GM19452 (cell line): Measurements from ENCODE around the gene ANKS1A.
"Not testable (repeated sequence)": the region's sequence is repeated elsewhere in the genome, so short reads cannot be mapped to it uniquely, and the experiment has no call there.

Source experiments
- ATAC-seq: cut with Tn5 transposase; IDR thresholded peaks from one replicate; pipeline ENCODE4 v1.9.1; 2021; ENCODE audit not compliant: unreplicated experiment

Gene ANKS1A

GRCh38 chr6:35092362-35093117, 203.5 kb downstream of the ANKS1A start:
- ATAC-seq, result no peak

DNA sequence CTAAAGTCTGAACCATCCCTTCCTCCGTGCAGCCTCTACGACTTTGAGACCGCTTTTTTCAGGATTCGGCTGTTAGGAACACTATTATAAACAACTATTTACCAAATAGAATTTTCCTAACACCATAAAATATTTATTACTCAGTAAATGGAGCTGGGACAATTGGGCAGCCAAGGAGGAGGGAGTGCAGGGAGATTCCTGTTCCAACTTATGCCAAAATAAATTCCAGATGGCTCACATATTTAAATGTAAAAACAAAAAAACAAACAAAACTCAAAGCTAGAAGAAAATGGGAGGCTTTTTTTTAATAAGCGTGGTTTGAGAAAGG, 204.0 kb downstream of the ANKS1A start:
- no peak for ATAC-seq

GRCh38 chr6:35093783-35094182, 204.7 kb downstream of the ANKS1A start:
- no peak for ATAC-seq

DNA sequence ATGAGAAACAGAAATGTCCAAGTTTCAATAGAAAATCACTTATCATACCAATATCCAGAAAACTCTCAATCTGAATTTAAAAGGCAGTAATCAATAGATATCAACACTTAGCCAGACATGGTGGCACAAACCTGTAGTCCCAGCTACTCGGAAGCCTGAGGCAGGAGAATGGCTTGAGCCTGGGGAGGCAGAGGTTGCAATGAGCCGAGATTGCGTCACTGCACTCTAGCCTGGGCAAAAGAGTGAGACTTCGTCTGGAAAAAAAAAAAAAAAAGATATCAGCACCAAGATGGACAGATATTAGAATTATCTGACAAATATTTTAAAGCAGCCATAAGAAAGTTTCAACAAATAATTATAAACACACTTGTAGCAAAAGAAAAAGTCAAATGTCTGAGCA, 205.1 kb downstream of the ANKS1A start:
- no peak for ATAC-seq

- ATAC-seq, result no peak
These were observed 207.2 kb downstream of the ANKS1A start for GRCh38 chr6:35096129-35096862.

GRCh38 chr6:35099116-35099515, 210.1 kb downstream of the ANKS1A start:
- no peak for ATAC-seq

DNA sequence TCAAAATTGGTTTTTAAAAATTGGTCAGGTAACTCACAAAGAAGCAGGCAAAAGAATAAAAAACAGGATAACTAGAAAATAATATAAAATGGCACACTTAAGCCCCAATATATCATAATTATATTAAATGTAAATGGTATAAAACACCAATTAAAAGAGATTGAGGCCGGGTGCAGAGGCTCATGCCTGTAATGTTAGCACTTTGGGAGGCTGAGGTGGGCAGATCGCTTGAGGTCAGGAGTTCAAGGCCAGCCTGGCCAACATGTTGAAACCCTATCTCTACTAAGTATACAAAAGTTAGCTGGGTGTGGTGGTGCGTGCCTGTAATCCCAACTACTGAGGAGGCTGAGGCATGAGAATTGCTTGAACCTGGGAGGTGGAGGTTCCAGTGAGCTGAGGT, 216.0 kb downstream of the ANKS1A start:
- no peak for ATAC-seq

DNA sequence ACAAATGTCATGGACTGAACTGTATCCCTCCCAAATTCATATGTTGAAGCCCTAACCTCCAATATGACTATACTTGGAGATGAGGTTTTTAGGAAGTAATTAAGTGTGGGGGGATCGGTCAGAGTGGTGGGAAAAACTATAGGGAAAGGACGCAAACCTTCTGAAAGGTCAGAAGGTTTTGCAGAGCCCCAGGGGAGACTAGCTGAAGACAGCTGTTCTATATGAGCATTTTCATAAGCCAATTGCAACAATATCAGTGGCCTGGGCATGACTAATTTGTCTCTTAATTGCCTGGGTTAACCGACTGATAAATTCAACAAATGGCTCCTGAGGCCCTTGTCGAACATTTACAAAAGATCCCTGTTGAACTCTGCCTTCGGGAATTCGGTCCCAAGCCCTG, 217.0 kb downstream of the ANKS1A start:
- ATAC-seq, result not testable (repeated sequence)

- not testable (repeated sequence) for ATAC-seq
These were observed 218.2 kb downstream of the ANKS1A start for GRCh38 chr6:35107208-35107607.

DNA sequence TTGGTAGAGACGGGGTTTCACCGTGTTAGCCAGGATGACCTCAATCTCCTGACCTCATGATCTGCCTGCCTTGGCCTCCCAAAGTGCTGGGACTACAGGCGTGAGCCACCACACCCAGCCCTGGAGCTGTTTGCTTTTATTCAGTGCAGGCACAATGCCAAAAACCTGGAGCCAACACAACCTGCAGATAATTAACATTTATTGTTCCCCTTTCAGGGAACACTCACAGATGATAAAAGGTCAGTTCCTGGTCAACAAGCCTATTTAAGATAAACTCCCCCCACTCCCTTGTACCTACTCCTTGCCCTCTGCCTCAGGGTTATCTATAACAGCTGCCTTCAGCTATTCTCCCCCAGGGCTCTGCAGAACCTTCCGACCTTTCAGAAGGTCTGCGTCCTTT, 218.7 kb downstream of the ANKS1A start:
- not testable (repeated sequence) for ATAC-seq

- ATAC-seq, result no peak
These were observed 219.3 kb downstream of the ANKS1A start for GRCh38 chr6:35108309-35108885.

- ATAC-seq, result no peak
These were observed 231.7 kb downstream of the ANKS1A start for GRCh38 chr6:35120746-35121145.

DNA sequence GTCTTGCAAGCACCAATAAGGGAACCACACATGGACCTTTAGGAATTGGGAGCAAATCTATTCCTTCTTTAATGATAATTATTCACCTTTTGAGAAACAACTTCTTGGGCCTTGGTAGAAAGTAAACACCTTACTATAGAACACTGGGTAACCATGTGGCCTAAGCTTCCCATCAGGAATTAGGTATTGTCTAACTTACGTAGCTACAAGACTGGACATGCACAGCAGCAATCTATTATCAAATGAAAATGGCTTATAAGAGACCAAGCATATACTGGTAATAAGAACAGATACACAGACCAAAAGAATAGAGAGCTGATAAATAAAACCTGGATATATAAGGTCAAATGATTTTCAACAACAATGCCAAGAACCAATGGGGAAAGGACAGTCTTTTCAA, 235.3 kb downstream of the ANKS1A start:
- no peak for ATAC-seq

- no peak for ATAC-seq
These were observed 239.0 kb downstream of the ANKS1A start for GRCh38 chr6:35128042-35128441.

GRCh38 chr6:35128496-35128895, 239.4 kb downstream of the ANKS1A start:
- ATAC-seq, result no peak

DNA sequence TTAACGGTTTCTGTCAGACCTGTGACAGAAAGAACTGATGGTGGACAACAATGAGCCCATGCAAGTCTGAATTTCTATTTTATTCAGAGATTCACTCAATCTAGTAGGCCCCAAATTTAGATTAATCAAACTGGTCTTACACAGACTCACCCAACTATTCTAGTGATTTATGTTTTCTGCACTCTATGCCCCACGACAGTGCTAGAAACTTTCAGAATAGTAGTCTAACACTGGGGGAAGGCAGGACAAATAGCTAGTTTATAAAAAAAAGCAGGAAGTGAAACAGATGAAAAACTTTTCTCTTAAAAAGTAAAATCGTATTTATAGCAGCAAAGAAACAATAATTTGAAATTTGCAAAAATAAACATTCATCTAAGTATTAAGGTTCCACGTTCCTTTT, 247.1 kb downstream of the ANKS1A start:
- ATAC-seq, result no peak

- not testable (repeated sequence) for ATAC-seq
These were observed 249.1 kb downstream of the ANKS1A start for GRCh38 chr6:35138191-35138590.

DNA sequence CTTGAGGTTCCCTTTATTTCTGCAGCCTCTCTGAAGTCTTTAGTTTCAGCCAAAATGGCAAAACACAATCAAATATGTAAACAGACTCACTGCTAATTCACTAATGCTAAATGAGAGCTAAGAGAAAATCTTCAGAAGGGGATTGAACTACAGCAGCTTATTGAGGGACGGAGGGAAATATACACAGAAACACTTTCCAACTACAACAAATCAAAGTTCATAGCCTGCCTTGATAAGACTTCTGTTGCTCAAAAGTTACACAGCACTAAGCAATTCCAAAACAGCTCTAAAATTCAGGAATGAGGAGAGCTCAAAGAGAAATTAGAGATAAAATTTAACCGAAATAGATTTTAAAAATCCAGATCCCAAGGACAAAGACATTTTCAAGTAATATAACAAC, 250.4 kb downstream of the ANKS1A start:
- no peak for ATAC-seq

- no peak for ATAC-seq
These were observed 251.0 kb downstream of the ANKS1A start for GRCh38 chr6:35139924-35140638.

DNA sequence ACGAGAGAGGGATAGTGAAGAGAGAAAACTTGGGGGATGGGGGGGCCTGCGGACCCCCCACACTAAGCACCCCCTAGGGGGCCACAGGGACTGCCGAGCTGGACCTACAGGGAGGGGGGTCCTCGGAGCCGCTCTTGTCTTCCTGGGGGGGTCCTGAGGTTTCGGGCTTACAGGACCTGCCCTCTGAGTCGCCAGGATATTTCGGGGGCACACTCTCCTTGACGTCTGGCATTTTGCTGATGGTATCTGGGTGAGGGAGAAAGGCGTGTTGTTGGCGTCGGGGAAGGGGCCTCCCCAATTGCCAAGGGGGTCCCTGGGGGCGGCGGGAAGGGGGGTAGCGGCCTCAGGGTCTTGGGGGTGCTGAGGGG, 251.6 kb downstream of the ANKS1A start:
- ATAC-seq, result no peak
